EL (cell line): ENCODE measurements around the gene EHBP1.

ENCODE experiments used
- DNase-seq: peaks from one replicate; pipeline ENCODE4 v3.0.0-alpha.2; 2016

EHBP1 gene

GRCh38 chr2:62705007-62705829 lies at the start of gene EHBP1:
Gene EHBP1 (plus strand): TSS chr2:62705713. CDS start chr2:62707192, 1,479 bp downstream.
- DNase-seq: peak; percentile 100

- no peak for DNase-seq
These were observed 47.7 kb upstream of the EHBP1 start for GRCh38 chr2:62657783-62658182.

- no peak for DNase-seq
These were observed 46.6 kb upstream of the EHBP1 start for GRCh38 chr2:62658891-62659290.

- no peak for DNase-seq
These were observed 45.4 kb upstream of the EHBP1 start for GRCh38 chr2:62660087-62660486.

GRCh38 chr2:62660582-62661262 lies 44.8 kb upstream of the EHBP1 start:
- DNase-seq: peak; percentile 95

GRCh38 chr2:62661263-62661635 lies 44.3 kb upstream of the EHBP1 start:
- DNase-seq: no peak

- DNase-seq: no peak
These were observed 43.4 kb upstream of the EHBP1 start for GRCh38 chr2:62662131-62662530.

GRCh38 chr2:62662554-62662953 lies 43.0 kb upstream of the EHBP1 start:
- DNase-seq: no peak

GRCh38 chr2:62663411-62663810 lies 42.1 kb upstream of the EHBP1 start:
- DNase-seq: peak; percentile 82

- peak; percentile 68 for DNase-seq
These were observed 41.4 kb upstream of the EHBP1 start for GRCh38 chr2:62663920-62664795.

GRCh38 chr2:62665446-62665845 lies 40.1 kb upstream of the EHBP1 start:
- DNase-seq: no peak

- DNase-seq: no peak
These were observed 36.3 kb upstream of the EHBP1 start for GRCh38 chr2:62669180-62669579.

GRCh38 chr2:62672601-62673000 lies 32.9 kb upstream of the EHBP1 start:
- peak; percentile 92 for DNase-seq

GRCh38 chr2:62675062-62675461 lies 30.5 kb upstream of the EHBP1 start:
- DNase-seq: no peak

GRCh38 chr2:62685256-62685655 lies 20.3 kb upstream of the EHBP1 start:
- no peak for DNase-seq

GRCh38 chr2:62686012-62686685 lies 19.4 kb upstream of the EHBP1 start:
- no peak for DNase-seq

GRCh38 chr2:62687636-62688035 lies 17.9 kb upstream of the EHBP1 start:
- peak; percentile 66 for DNase-seq

- peak; percentile 12 for DNase-seq
These were observed 16.7 kb upstream of the EHBP1 start for GRCh38 chr2:62688771-62689170.

- DNase-seq: no peak
These were observed 14.3 kb upstream of the EHBP1 start for GRCh38 chr2:62691186-62691585.

GRCh38 chr2:62692225-62692624 lies 13.3 kb upstream of the EHBP1 start:
- DNase-seq: no peak

GRCh38 chr2:62698653-62699052 lies 6.9 kb upstream of the EHBP1 start:
- no peak for DNase-seq

GRCh38 chr2:62704654-62705006 lies 883 bp upstream of the EHBP1 start:
- no peak for DNase-seq
